Tibial nerve (tissue), 4 donors: ENCODE measurements around the gene TRA2A. TPM values are rescaled to one million over a fixed set of nuclear protein-coding genes. Genes with fewer than 3 reads are reported as not detected.

Source experiments
- DNase-seq, 2 donors: peaks; one replicate each; pipeline ENCODE4 v3.0.0-alpha.2; 2019; ENCODE audit warnings: low spot score in 2 of 2
- H3K27ac ChIP-seq, 4 donors: fragments of 200-600 bp; sonication (generic) in 3 of 4; one replicate each; pipeline ENCODE4 v1.5.1; 2017 to 2019; ENCODE audit warnings: mild to moderate bottlenecking in 1 of 4
- H3K27me3 ChIP-seq, 2 donors: fragments of 200-600 bp; sonication (generic) in 1 of 2; one replicate each; pipeline versions ENCODE4 v1.5.1 to v1.6.0; 2017 to 2019
- H3K36me3 ChIP-seq, 3 donors: fragments of 200-600 bp; sonication (generic); one replicate each; pipeline ENCODE4 v1.5.1; 2018 to 2019
- H3K4me1 ChIP-seq, 4 donors: fragments of 200-600 bp; sonication (generic) in 3 of 4; one replicate each; pipeline ENCODE4 v1.5.1; 2017 to 2019
- H3K4me3 ChIP-seq, 4 donors: fragments of 200-600 bp; sonication (generic) in 3 of 4; one replicate each; pipeline ENCODE4 v1.5.1; 2017 to 2019; ENCODE audit warnings: mild to moderate bottlenecking in 1 of 4, moderate library complexity in 1 of 4
- H3K9me3 ChIP-seq, 4 donors: fragments of 200-600 bp; sonication (generic) in 3 of 4; one replicate each; pipeline ENCODE4 v1.5.1; 2017 to 2019
- EP300 ChIP-seq, 2 donors: sonication (generic); formaldehyde crosslinking; IDR thresholded peaks; one replicate each; pipeline ENCODE4 v1.6.1; 2017; ENCODE audit warnings: antibody characterized with exemption in 2 of 2, mild to moderate bottlenecking in 1 of 2
- POLR2A ChIP-seq, 2 donors: fragments of 450-650 bp; IDR thresholded peaks; one replicate each; pipeline ENCODE4 v1.6.1; 2017; ENCODE audit warnings: antibody characterized with exemption in 2 of 2, mild to moderate bottlenecking in 2 of 2, moderate library complexity in 2 of 2
- WGBS, 2 donors: methylation state at CpG; one replicate each; pipeline ENCODE4 v1.1.5; 2018; 5-methylcytosine and 5-hydroxymethylcytosine counted together
- total RNA-seq, 4 donors: library from RNA; depleted of rRNA; stranded (reverse); fragments of >200 nt; gene quantifications; one replicate each; pipeline ENCODE4 v1.1.0, GENCODE V29; 2016
- TF ChIP-seq, protein P1 (sequence below), 5 experiments: fragments of 200-600 bp in 3 of 5; fragments of 450-650 bp in 2 of 5; sonication (generic) in 3 of 5; IDR thresholded peaks; one replicate each; pipeline ENCODE4 v1.5.1; 2016 to 2019; ENCODE audit warnings: antibody characterized with exemption in 5 of 5, mild to moderate bottlenecking in 3 of 5, moderate library complexity in 2 of 5

Gene TRA2A
- total RNA-seq, 4 donors from 2014 or later: 39.4 to 74.9 (median 43.5) TPM

DNA sequence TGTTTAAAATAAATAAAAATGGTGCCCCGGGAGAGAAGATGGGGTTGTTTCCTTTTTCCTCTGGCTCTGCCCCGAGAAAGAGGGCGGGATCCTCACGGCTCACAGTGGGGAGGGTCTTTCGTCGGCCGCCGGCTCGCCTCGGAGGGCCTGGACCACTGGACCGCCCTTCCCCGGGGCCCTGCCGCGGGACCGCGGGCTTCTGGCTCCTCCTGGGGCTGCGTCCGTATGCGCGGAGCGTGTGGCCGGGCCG, 58.0 kb downstream of the TRA2A start:
- Histone ChIP-seq H3K27ac (no peak overlapping the region), H3K36me3 (no peaks in the 10 kb centered on the region), H3K4me3 (peak overlapping the region in 3 of 4 donors; percentile 7 to 47 (median 10)), H3K27me3 (peaks cover 21 to 99% of the 10 kb centered on the region in 2 donors), H3K9me3 (no peaks in the 10 kb centered on the region), H3K4me1 (peaks cover 0 to 46% (median 30%) of the 10 kb centered on the region in 4 donors)
- whole genome bisulfite sequencing, 2 donors: 2 to 3% methylated on average over 14 to 18 of the region's 23 CpGs
- DNase-seq: no peak
- no peak for TF ChIP-seq EP300 (IDR thresholded peaks at IDR 0.05)
- TF ChIP-seq, protein P1, sequence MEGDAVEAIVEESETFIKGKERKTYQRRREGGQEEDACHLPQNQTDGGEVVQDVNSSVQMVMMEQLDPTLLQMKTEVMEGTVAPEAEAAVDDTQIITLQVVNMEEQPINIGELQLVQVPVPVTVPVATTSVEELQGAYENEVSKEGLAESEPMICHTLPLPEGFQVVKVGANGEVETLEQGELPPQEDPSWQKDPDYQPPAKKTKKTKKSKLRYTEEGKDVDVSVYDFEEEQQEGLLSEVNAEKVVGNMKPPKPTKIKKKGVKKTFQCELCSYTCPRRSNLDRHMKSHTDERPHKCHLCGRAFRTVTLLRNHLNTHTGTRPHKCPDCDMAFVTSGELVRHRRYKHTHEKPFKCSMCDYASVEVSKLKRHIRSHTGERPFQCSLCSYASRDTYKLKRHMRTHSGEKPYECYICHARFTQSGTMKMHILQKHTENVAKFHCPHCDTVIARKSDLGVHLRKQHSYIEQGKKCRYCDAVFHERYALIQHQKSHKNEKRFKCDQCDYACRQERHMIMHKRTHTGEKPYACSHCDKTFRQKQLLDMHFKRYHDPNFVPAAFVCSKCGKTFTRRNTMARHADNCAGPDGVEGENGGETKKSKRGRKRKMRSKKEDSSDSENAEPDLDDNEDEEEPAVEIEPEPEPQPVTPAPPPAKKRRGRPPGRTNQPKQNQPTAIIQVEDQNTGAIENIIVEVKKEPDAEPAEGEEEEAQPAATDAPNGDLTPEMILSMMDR (IDR thresholded peaks at IDR 0.05): no peak
- TF ChIP-seq POLR2A (IDR thresholded peaks at IDR 0.05): no peak

DNA sequence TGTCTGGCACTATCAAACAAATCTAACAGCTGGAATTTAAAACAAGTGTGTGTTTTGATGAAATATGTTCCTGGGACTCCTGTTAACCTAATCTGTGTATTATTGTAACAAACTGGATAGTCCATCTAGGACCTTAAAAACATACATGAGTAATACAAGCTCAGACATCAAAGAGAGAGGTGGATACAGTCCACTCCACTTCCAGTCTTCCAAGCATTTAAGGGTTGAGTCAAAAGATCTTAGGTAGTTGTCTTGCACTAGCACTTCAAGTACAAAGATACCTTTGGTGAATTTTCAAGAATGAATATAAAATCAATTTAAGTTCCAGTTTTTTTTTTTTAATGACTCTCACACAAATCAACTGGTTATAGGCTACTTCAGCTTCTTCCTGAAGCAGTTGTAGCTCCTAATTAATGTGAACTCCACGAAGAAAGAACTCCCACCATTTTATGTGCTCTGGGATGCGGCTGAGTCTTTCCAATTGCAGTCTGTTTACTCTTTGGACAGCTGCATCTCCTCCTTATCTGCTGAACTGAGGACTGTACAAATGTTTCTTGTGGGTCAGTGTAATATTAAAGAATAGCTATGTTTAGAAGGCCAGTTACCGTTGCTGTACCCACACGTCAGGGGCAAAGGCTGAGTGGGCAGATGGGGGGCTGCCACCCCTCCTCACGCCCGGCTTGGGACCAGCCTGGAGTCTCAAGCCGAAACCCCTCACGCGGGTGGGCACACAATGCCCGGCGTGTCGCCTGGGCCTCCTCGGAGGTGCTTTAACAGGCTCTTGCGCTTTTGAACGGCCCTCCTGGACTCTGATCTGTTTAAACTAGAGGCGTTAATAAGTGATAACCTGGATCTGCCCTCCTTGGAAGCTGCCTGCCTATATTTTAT, 58.6 kb downstream of the TRA2A start:
- H3K4me1 ChIP-seq: peaks cover 0 to 52% (median 36%) of the 10 kb centered on the region in 4 donors
- H3K36me3 ChIP-seq: no peaks in the 10 kb centered on the region
- H3K4me3 ChIP-seq: peak overlapping the region in 1 of 4 donors; percentile 47
- DNase-seq: no peak
- H3K9me3 ChIP-seq: no peaks in the 10 kb centered on the region
- 21 to 26% methylated on average over 14 to 16 of the region's 16 CpGs for WGBS, 2 donors
- H3K27me3 ChIP-seq: peaks cover 24 to 99% of the 10 kb centered on the region in 2 donors
- H3K27ac ChIP-seq: no peak overlapping the region
- TF ChIP-seq POLR2A (IDR thresholded peaks at IDR 0.05): no peak
- no peak for TF ChIP-seq EP300 (IDR thresholded peaks at IDR 0.05)
- TF ChIP-seq, protein P1 (IDR thresholded peaks at IDR 0.05): no peak

DNA sequence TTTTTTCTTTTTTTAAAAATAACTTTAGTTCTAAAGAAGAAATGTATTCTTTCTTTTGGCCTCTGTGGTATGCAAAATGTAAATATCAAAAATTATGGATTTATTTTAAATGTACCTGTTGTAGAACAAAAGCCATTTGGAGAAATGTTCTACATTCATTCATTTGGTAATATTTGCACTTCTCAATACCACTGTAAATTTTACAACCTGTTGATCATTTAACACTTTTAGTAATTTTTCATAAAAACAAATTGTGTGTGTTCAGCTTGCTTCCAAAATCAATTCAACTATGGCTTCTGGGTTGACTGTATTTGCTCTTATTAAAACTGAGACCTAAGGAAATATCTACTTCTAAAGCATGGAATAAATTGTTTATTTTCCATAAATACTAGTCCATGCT, 59.2 kb downstream of the TRA2A start:
- Histone ChIP-seq H3K27ac (no peak overlapping the region), H3K9me3 (no peaks in the 10 kb centered on the region), H3K36me3 (no peaks in the 10 kb centered on the region), H3K27me3 (peaks cover 24 to 99% of the 10 kb centered on the region in 2 donors), H3K4me1 (peaks cover 0 to 58% (median 42%) of the 10 kb centered on the region in 4 donors), H3K4me3 (no peak overlapping the region)
- no peak for DNase-seq
- TF ChIP-seq, protein P1 (IDR thresholded peaks at IDR 0.05): no peak
- no peak for TF ChIP-seq EP300 (IDR thresholded peaks at IDR 0.05)
- TF ChIP-seq POLR2A (IDR thresholded peaks at IDR 0.05): no peak

DNA sequence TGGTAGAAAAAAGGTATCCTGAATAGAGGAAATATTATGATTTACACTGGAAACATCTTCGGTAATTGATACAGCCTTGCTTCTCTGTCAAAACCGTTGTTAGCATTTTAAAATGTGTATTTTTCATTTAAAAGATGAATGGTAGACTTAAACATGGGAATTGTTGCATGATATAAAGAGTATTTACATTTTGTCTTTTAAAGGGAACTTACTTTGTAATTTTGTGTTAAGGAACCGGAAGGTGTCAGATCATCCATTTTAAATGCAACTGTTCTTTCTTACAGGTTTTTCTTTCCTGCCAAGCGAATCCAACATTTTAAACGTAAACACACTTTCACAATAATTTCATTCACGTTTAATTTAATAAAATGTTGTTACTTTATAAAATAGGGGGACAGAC, 59.7 kb downstream of the TRA2A start:
- Histone ChIP-seq H3K27me3 (peaks cover 24 to 99% of the 10 kb centered on the region in 2 donors), H3K36me3 (no peaks in the 10 kb centered on the region), H3K4me1 (peaks cover 0 to 63% (median 42%) of the 10 kb centered on the region in 4 donors), H3K27ac (no peak overlapping the region), H3K4me3 (no peak overlapping the region), H3K9me3 (no peaks in the 10 kb centered on the region)
- TF ChIP-seq, protein P1 (IDR thresholded peaks at IDR 0.05): no peak
- TF ChIP-seq EP300 (IDR thresholded peaks at IDR 0.05): peak in 1 of 2 donors; percentile 10
- no peak for DNase-seq
- WGBS, 2 donors: 74 to 76% methylated on average over 6 of the region's 6 CpGs

DNA sequence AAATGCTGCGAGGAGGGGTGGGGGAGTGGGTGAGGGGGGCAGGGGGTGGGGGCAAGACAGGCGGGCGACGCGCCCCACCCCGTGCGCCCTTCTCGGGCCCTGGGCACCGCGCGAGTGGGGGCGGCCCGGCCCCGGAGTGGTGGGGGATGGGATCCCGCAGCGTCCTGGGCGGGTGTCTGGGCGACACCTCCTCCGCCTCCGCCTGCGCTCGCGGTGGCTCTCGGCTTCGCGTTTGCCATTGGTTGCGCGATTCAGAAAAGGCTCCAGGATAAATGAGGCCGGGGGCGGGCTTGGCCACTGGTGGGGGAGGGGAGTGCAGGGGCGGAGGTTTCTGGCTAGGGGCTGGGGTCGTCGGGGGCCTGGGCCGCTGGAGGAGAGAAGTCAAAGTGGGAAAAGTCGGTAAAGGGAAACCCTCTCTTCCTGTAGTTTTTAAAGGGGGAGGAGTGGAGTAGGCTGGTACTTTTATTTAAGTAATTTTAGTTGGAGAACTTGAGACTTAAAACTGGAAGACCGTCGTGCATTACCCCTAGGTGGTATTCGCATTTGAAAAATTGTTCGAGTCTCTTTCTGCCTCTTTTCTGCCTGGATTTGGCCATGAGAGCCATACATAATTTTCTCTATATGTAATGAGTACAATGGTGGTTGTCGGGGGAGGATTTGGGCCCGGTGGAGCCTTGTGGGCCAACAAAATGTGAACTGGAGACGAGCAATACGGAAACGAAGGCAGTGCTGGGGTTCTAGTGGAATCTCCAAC, 60.5 kb downstream of the TRA2A start:
- DNase-seq: no peak
- H3K4me1 ChIP-seq: peaks cover 0 to 63% (median 42%) of the 10 kb centered on the region in 4 donors
- 10 to 12% methylated on average over 38 to 41 of the region's 44 CpGs for WGBS, 2 donors

More for the DNA sequence above, 60.5 kb downstream of the TRA2A start:
- Histone ChIP-seq H3K9me3 (no peaks in the 10 kb centered on the region), H3K27ac (no peak overlapping the region), H3K27me3 (peaks cover 24 to 99% of the 10 kb centered on the region in 2 donors), H3K36me3 (no peaks in the 10 kb centered on the region), H3K4me3 (peak overlapping the region in 2 of 4 donors; percentile 11 to 55)
- TF ChIP-seq EP300 (IDR thresholded peaks at IDR 0.05) (peak in 1 of 2 donors; percentile 40), POLR2A (IDR thresholded peaks at IDR 0.05) (no peak)
